GM19043 (cell line): ENCODE data around the gene BBLN.

ENCODE experiments used
- ATAC-seq: cut with Tn5 transposase; IDR thresholded peaks from one replicate; pipeline ENCODE4 v1.9.1; 2021; ENCODE audit warnings: low read depth; ENCODE audit not compliant: unreplicated experiment

Gene BBLN

GRCh38 chr9:128144239-128145181 lies 15.6 kb upstream of the BBLN start:
- ATAC-seq: no peak

GRCh38 chr9:128145536-128145935 lies 14.5 kb upstream of the BBLN start:
- no peak for ATAC-seq

GRCh38 chr9:128145951-128146351 lies 14.1 kb upstream of the BBLN start:
- ATAC-seq: no peak

- ATAC-seq: no peak
These were observed 13.4 kb upstream of the BBLN start for GRCh38 chr9:128146591-128147120.

GRCh38 chr9:128148509-128149000 lies 11.5 kb upstream of the BBLN start:
- ATAC-seq: no peak

- ATAC-seq: no peak
These were observed 10.9 kb upstream of the BBLN start, which contains the start of gene LCN2 for GRCh38 chr9:128149001-128149701. TSS of gene LCN2 (plus strand) at chr9:128149453. CDS start at chr9:128149526, 73 bp downstream.

- ATAC-seq: no peak
These were observed 10.0 kb upstream of the BBLN start for GRCh38 chr9:128149951-128150593.

GRCh38 chr9:128150594-128151308 lies 9.3 kb upstream of the BBLN start:
- ATAC-seq: no peak

GRCh38 chr9:128151309-128152132 lies 8.5 kb upstream of the BBLN start:
- ATAC-seq: no peak

GRCh38 chr9:128152133-128153059 lies 7.7 kb upstream of the BBLN start:
- ATAC-seq: no peak

- ATAC-seq: no peak
These were observed 6.8 kb upstream of the BBLN start for GRCh38 chr9:128153060-128153946.

- ATAC-seq: no peak
These were observed 5.9 kb upstream of the BBLN start for GRCh38 chr9:128153947-128154695.

- no peak for ATAC-seq
These were observed 4.1 kb upstream of the BBLN start for GRCh38 chr9:128155736-128156500.

- no peak for ATAC-seq
These were observed 612 bp upstream of the BBLN start for GRCh38 chr9:128159522-128159783.

- ATAC-seq: no peak
These were observed 530 bp downstream of the BBLN start for GRCh38 chr9:128160603-128160987.
